HepG2 (cell line): Measurements from ENCODE around the gene QRFP. TPM values are rescaled to one million over a fixed set of nuclear protein-coding genes. Genes with fewer than 3 reads are reported as not detected.

Experiments
- FLYWCH1 ChIP-seq: sonication (generic); formaldehyde crosslinking; IDR thresholded peaks from 2 replicates; pipeline ENCODE4 v1.8.1; 2023; ENCODE audit warnings: mild to moderate bottlenecking, missing genetic modification reagents
- GABPB1 ChIP-seq: IDR thresholded peaks from 2 replicates; pipeline ENCODE4 v1.6.1; 2016; ENCODE audit warnings: mild to moderate bottlenecking, missing genetic modification reagents, moderate library complexity, missing compliant biosample characterization
- HNRNPLL ChIP-seq: fragments of 200-400 bp; formaldehyde crosslinking; IDR thresholded peaks from 2 replicates; pipeline ENCODE4 v1.6.1; 2017; ENCODE audit warnings: mild to moderate bottlenecking, low read depth, low read length; ENCODE audit not compliant: poor library complexity, severe bottlenecking
- MATR3 ChIP-seq: sonication (generic); formaldehyde crosslinking; IDR thresholded peaks from 2 replicates; pipeline ENCODE4 v1.4.0; 2020; ENCODE audit warnings: missing genetic modification reagents
- NFIB ChIP-seq: sonication (generic); formaldehyde crosslinking; IDR thresholded peaks from 2 replicates; pipeline ENCODE4 v1.9.0; 2021; ENCODE audit warnings: missing genetic modification reagents, mild to moderate bottlenecking, borderline replicate concordance
- ZNF329 ChIP-seq: sonication (generic); formaldehyde crosslinking; IDR thresholded peaks from 2 replicates; pipeline ENCODE4 v1.9.0; 2021; ENCODE audit warnings: low read depth, mild to moderate bottlenecking, missing genetic modification reagents
- ZNF383 ChIP-seq: sonication (generic); formaldehyde crosslinking; IDR thresholded peaks from 2 replicates; pipeline ENCODE4 v1.4.0; 2020; ENCODE audit warnings: missing genetic modification reagents, mild to moderate bottlenecking, borderline replicate concordance
- ZNF407 ChIP-seq: sonication (generic); formaldehyde crosslinking; IDR thresholded peaks from one replicate; pipeline ENCODE4 v1.5.1; 2020; ENCODE audit warnings: mild to moderate bottlenecking, missing genetic modification reagents; ENCODE audit errors: not compliant biosample characterization
- polyA plus RNA-seq, 8 experiments: library from polyadenylated mRNA; depleted of rRNA in 3 of 8; stranded (reverse) in 7 of 8; unstranded in 1 of 8; fragments of >200 nt; fragmentation: Illumina TruSeq in 4 of 8; extraction: Trizol in 4 of 8; gene quantifications; 2 replicates each; pipeline versions ENCODE4 v1.2.1 to v1.2.3, GENCODE V29; 2011 to 2016; ENCODE audit warnings: low read depth in 4 of 8, missing spikeins in 1 of 8, mixed read lengths in 1 of 8; ENCODE audit not compliant: insufficient read depth in 1 of 8
- total RNA-seq, 5 experiments: library from RNA; depleted of rRNA; stranded (reverse); fragments of >200 nt; fragmentation: Illumina TruSeq; extraction: Trizol; gene quantifications; 2 replicates each; pipeline ENCODE4 v1.2.3, GENCODE V29; 2016; ENCODE audit warnings: low read depth in 1 of 5

The QRFP gene
- total and polyA plus RNA-seq, 2 of the 13 experiments (the other 11 are each of a cell fraction or from before 2014, with no cell fraction given): not detected

- TF ChIP-seq HNRNPLL: no peak
- TF ChIP-seq ZNF329: no peak
- TF ChIP-seq ZNF407: no peak
- TF ChIP-seq ZNF383: no peak
- TF ChIP-seq GABPB1: no peak
- TF ChIP-seq NFIB (CRISPR knock-in tag): no peak
- TF ChIP-seq FLYWCH1 (CRISPR knock-in tag): no peak
- no peak for TF ChIP-seq MATR3 (CRISPR knock-in tag)
- TF ChIP-seq, all 625 proteins: peak for 0
Measured at GRCh38 chr9:130854092-130854491, 42.5 kb downstream of the QRFP start (continued).
